HepG2 (cell line): Measurements from ENCODE around the gene ITPK1. TPM values are rescaled to one million over a fixed set of nuclear protein-coding genes. Genes with fewer than 3 reads are reported as not detected.

ENCODE experiments used
- ATAC-seq: fragments of 200-7000 bp; cut with Tn5 transposase; 3 replicates; pipeline ENCODE4 v1.9.1; 2020; ENCODE audit warnings: mild to moderate bottlenecking, moderate library complexity
- BruUV-seq: library from RNA; stranded (reverse); fragments of 400-500 nt; replicated peaks from 2 replicates; lab custom pipeline; 2021; lab: Mats Ljungman, UMichigan
- CTCF ChIA-PET: fragments of 300-600 bp; formaldehyde crosslinking; extraction: SDS; loops from one replicate; lab custom pipeline; 2021; ENCODE audit warnings: low total read pairs, inconsistent platforms, low intra/inter-chr PET ratio; lab: Yijun Ruan, JAX
- POLR2A ChIA-PET: fragments of 350-600 bp; sonication (Branson Sonifier 250); formaldehyde crosslinking; loops from one replicate; lab custom pipeline; 2020; ENCODE audit warnings: antibody characterized with exemption, inconsistent platforms; lab: Yijun Ruan, JAX
- DNase-seq: peaks from one replicate; pipeline ENCODE4 v3.0.0-alpha.2; 2015; ENCODE audit warnings: low spot score
- FAIRE-seq: peaks from 3 replicates; lab custom pipeline; 2011; peaks lifted over from hg19 to GRCh38; lab: Jason Lieb, UNC
- H2AFZ ChIP-seq: one replicate; pipeline ENCODE4 v1.6.1; 2011; ENCODE audit warnings: low read length, inconsistent platforms
- H3K27ac ChIP-seq: fragments of 300-600 bp; 3 replicates; pipeline ENCODE4 v1.8.0; 2011; ENCODE audit warnings: mixed run types, mild to moderate bottlenecking, mixed read lengths, low read length, inconsistent platforms; ENCODE audit not compliant: insufficient read depth; ENCODE audit errors: extremely low read length
- H3K27me3 ChIP-seq, 2 experiments: fragments of 200-600 bp in 1 of 2; 2 replicates in 1 of 2; 3 replicates in 1 of 2; pipeline versions ENCODE4 v1.6.0 to v1.8.0; 2011; ENCODE audit warnings: low read length in 2 of 2, mild to moderate bottlenecking in 2 of 2, moderate library complexity in 2 of 2, inconsistent platforms in 1 of 2; ENCODE audit not compliant: insufficient read depth in 2 of 2, control insufficient read depth in 1 of 2
- H3K36me3 ChIP-seq, 2 experiments: fragments of 200-600 bp in 1 of 2; replicated peaks in 1 of 2; 2 replicates in 1 of 2; 3 replicates in 1 of 2; pipeline versions ENCODE4 v1.5.1 to v1.8.0; 2011; ENCODE audit warnings: low read length in 2 of 2, inconsistent platforms in 1 of 2; ENCODE audit not compliant: insufficient read depth in 2 of 2, control insufficient read depth in 1 of 2
- H3K4me1 ChIP-seq: 2 replicates; pipeline ENCODE4 v1.5.1; 2012; ENCODE audit warnings: low read length, inconsistent platforms; ENCODE audit not compliant: insufficient read depth
- H3K4me2 ChIP-seq: 2 replicates; pipeline ENCODE4 v1.6.0; 2011; ENCODE audit warnings: low read depth, low read length, inconsistent platforms
- H3K4me3 ChIP-seq, 3 experiments: fragments of 200-600 bp in 1 of 3; sonication (generic), shearing (Covaris generic) in 1 of 3; replicated peaks in 1 of 3; 2 replicates each; pipeline ENCODE4 v1.5.1; 2011 to 2016; ENCODE audit warnings: low read length in 3 of 3, inconsistent platforms in 2 of 3, low read depth in 2 of 3, mild to moderate bottlenecking in 2 of 3, control low read depth in 1 of 3, mixed read lengths in 1 of 3; ENCODE audit not compliant: insufficient read depth in 1 of 3
- H3K79me2 ChIP-seq: one replicate; pipeline ENCODE4 v1.6.1; 2011; ENCODE audit warnings: low read length, inconsistent platforms; ENCODE audit not compliant: insufficient read depth
- H3K9ac ChIP-seq: 2 replicates; pipeline ENCODE4 v1.6.0; 2011; ENCODE audit warnings: mild to moderate bottlenecking, low read depth, low read length, inconsistent platforms; ENCODE audit not compliant: insufficient read depth
- H3K9me3 ChIP-seq: 2 replicates; pipeline ENCODE4 v1.5.1; 2012; ENCODE audit warnings: mild to moderate bottlenecking, low read length
- H4K20me1 ChIP-seq: 2 replicates; pipeline ENCODE4 v1.6.0; 2011; ENCODE audit warnings: inconsistent platforms, mild to moderate bottlenecking, low read length, moderate library complexity; ENCODE audit not compliant: insufficient read depth
- CREB1 ChIP-seq, 2 experiments: fragments of 450-650 bp in 1 of 2; IDR thresholded peaks; 2 replicates each; pipeline ENCODE4 v1.6.1; 2016 to 2017; ENCODE audit warnings: control low read depth in 1 of 2, mild to moderate bottlenecking in 1 of 2, missing compliant biosample characterization in 1 of 2, missing genetic modification characterization in 1 of 2
- FOXM1 ChIP-seq: sonication (generic); formaldehyde crosslinking; IDR thresholded peaks from 2 replicates; pipeline ENCODE4 v1.5.0; 2020; ENCODE audit warnings: missing genetic modification reagents
- RCOR2 ChIP-seq: IDR thresholded peaks from 2 replicates; pipeline ENCODE4 v1.6.1; 2016; ENCODE audit warnings: missing biosample characterization, missing genetic modification reagents
- RFXANK ChIP-seq: IDR thresholded peaks from 2 replicates; pipeline ENCODE4 v1.6.1; 2016
- SKI ChIP-seq: fragments of 450-650 bp; IDR thresholded peaks from one replicate; pipeline ENCODE4 v1.6.1; 2018; ENCODE audit warnings: mild to moderate bottlenecking; ENCODE audit not compliant: partially characterized antibody
- STAG1 ChIP-seq: sonication (generic); formaldehyde crosslinking; IDR thresholded peaks from 2 replicates; pipeline ENCODE4 v1.4.0; 2020; ENCODE audit warnings: missing genetic modification reagents
- TEAD3 ChIP-seq: optimal IDR thresholded peaks from 2 replicates; pipeline ENCODE3; 2016; ENCODE audit warnings: borderline replicate concordance
- ZNF552 ChIP-seq: sonication (generic); formaldehyde crosslinking; IDR thresholded peaks from 2 replicates; pipeline ENCODE4 v1.9.0; 2022; ENCODE audit warnings: missing genetic modification reagents, mild to moderate bottlenecking, borderline replicate concordance
- ZNF709 ChIP-seq: sonication (generic); formaldehyde crosslinking; IDR thresholded peaks from 2 replicates; pipeline ENCODE4 v1.5.0; 2020; ENCODE audit warnings: mild to moderate bottlenecking, missing genetic modification reagents
- ZNF724P ChIP-seq: sonication (generic); formaldehyde crosslinking; IDR thresholded peaks from 2 replicates; pipeline ENCODE4 v1.8.0; 2022; ENCODE audit warnings: missing genetic modification reagents, borderline replicate concordance
- WGBS: methylation state at CpG from one replicate; pipeline ENCODE4 v1.1.6; 2017; ENCODE audit warnings: low lambda C conversion rate; 5-methylcytosine and 5-hydroxymethylcytosine counted together
- in situ Hi-C: cut with HindIII; loops from 2 replicates; pipeline ENCODE4 v1.10.0; 2017; ENCODE audit warnings: low pct_unique_long_range_greater_than_20kb; ENCODE audit not compliant: extremely low pct_ligation_motif_present
- intact Hi-C: fragments of 100-400 bp; cut with micrococcal nuclease; formaldehyde crosslinking; loops from one replicate; pipeline ENCODE4 v1.10.0; 2022; ENCODE audit not compliant: unreplicated experiment
- polyA plus RNA-seq, 8 experiments: library from polyadenylated mRNA; depleted of rRNA in 3 of 8; stranded (reverse) in 7 of 8; unstranded in 1 of 8; fragments of >200 nt; fragmentation: Illumina TruSeq in 4 of 8; extraction: Trizol in 4 of 8; gene quantifications; 2 replicates each; pipeline versions ENCODE4 v1.2.1 to v1.2.3, GENCODE V29; 2011 to 2016; ENCODE audit warnings: low read depth in 4 of 8, missing spikeins in 1 of 8, mixed read lengths in 1 of 8; ENCODE audit not compliant: insufficient read depth in 1 of 8
- total RNA-seq, 5 experiments: library from RNA; depleted of rRNA; stranded (reverse); fragments of >200 nt; fragmentation: Illumina TruSeq; extraction: Trizol; gene quantifications; 2 replicates each; pipeline ENCODE4 v1.2.3, GENCODE V29; 2016; ENCODE audit warnings: low read depth in 1 of 5
- TF ChIP-seq, protein P1 (sequence below), 2 experiments: sonication (generic) in 1 of 2; formaldehyde crosslinking in 1 of 2; IDR thresholded peaks; 2 replicates each; pipeline versions ENCODE4 v1.6.1 to v1.9.0; 2014 to 2022; ENCODE audit warnings: antibody characterized with exemption in 1 of 2, borderline replicate concordance in 1 of 2, inconsistent platforms in 1 of 2, low read depth in 1 of 2, missing genetic modification reagents in 1 of 2
- TF ChIP-seq, protein P2 (sequence below): sonication (generic); formaldehyde crosslinking; IDR thresholded peaks from 2 replicates; pipeline ENCODE4 v1.5.0; 2020; ENCODE audit warnings: missing genetic modification reagents

ITPK1 gene
- total and polyA plus RNA-seq, 2 of the 13 experiments (the other 11 are each of a cell fraction or from before 2014, with no cell fraction given), result 20.5 to 47.5 TPM

DNA sequence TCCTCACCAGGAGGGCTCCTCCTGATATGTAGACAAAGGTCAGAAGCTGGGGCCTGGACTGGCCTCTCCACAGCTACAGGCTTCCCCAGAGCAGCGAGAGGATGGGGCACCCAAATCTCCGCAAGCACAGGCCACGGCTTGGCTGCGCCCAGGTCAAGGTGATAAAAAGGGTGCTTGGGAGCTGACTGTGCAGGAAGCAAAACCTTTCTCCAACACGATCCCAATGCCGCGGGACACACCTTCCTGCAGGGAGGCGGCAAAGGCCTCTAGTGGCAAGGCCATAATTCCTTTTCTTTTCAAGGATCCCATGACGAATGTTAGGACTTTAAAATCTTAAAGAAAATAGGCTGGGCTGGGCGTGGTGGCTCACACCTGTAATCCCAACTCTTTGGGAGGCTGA, 13.6 kb downstream of the ITPK1 start:
- Histone ChIP-seq H2AFZ (no peak overlapping the region), H3K4me2 (no peak overlapping the region), H3K4me3 (no peak overlapping the region), H3K79me2 (peaks cover 25% of the 10 kb centered on the region), H3K4me1 (peaks cover 63% of the 10 kb centered on the region), H3K27ac (no peak overlapping the region), H4K20me1 (peaks cover 14% of the 10 kb centered on the region; the same call in 1 of the 2 replicates), H3K9me3 (no peaks in the 10 kb centered on the region), H3K36me3 (no peaks in the 10 kb centered on the region), H3K9ac (no peak overlapping the region), H3K27me3 (no peaks in the 10 kb centered on the region)
- ATAC-seq, result no peak
- 68% methylated on average over 7 of the region's 10 CpGs for WGBS
- BruUV-seq, result no TSS peak
- in situ Hi-C loops, result no loop called here
- DNase-seq, result no peak
- TF ChIP-seq TEAD3 (no peak), RFXANK (CRISPR knock-in tag) (no peak), ZNF709 (no peak), RCOR2 (CRISPR knock-in tag) (no peak), SKI (no peak), ZNF552 (CRISPR knock-in tag) (no peak)
- POLR2A ChIA-PET, result no interaction called here
- CTCF ChIA-PET, result no interaction called here
- no peak for FAIRE-seq
- intact Hi-C loops, result no loop called here

DNA sequence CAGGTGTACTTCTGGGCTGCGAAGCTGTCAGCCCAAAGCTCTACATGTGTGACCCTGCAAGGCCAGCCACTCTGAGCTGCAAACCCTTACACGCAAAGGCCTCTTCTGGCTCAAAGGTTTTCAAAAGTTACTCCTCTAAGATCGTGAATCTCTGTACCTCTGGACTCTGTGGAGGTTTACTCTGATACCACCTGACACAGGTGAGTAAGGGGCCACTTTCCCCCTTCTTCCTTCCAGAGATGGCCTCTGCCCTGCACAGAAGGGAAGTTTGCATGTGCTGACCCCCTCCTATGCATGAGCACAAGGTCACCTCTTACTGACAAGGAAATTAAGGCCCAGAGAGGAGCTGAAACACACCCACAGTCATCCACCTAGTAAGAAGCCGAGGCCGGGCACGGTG, 14.5 kb downstream of the ITPK1 start:
- peaks cover 54% of the 10 kb centered on the region for H3K4me1 ChIP-seq
- 59% methylated on average over 3 of the region's 6 CpGs for WGBS
- in situ Hi-C loops, result no loop called here
- peaks cover 14% of the 10 kb centered on the region; the same call in 1 of the 2 replicates for H4K20me1 ChIP-seq
- no peaks in the 10 kb centered on the region for H3K36me3 ChIP-seq
- H3K79me2 ChIP-seq, result peaks cover 24% of the 10 kb centered on the region
- FAIRE-seq, result no peak
- no peaks in the 10 kb centered on the region for H3K27me3 ChIP-seq
- no peak for ATAC-seq
- no peak overlapping the region for H3K4me2 ChIP-seq
- ChIA-PET CTCF (no interaction called here), POLR2A (no interaction called here)
- DNase-seq, result no peak
- intact Hi-C loops, result no loop called here
- H3K9ac ChIP-seq, result no peak overlapping the region
- H3K9me3 ChIP-seq, result no peaks in the 10 kb centered on the region
- BruUV-seq, result no TSS peak
- H3K4me3 ChIP-seq, result no peak overlapping the region
- no peak overlapping the region for H3K27ac ChIP-seq
- no peak overlapping the region for H2AFZ ChIP-seq
- TF ChIP-seq CREB1 (IDR thresholded peaks at IDR 0.05) (no peak), CREB1 (CRISPR knock-in tag; IDR thresholded peaks at IDR 0.05) (no peak), ZNF724P (CRISPR knock-in tag) (no peak), FOXM1 (no peak), STAG1 (CRISPR knock-in tag) (no peak)
- TF ChIP-seq, protein P1, sequence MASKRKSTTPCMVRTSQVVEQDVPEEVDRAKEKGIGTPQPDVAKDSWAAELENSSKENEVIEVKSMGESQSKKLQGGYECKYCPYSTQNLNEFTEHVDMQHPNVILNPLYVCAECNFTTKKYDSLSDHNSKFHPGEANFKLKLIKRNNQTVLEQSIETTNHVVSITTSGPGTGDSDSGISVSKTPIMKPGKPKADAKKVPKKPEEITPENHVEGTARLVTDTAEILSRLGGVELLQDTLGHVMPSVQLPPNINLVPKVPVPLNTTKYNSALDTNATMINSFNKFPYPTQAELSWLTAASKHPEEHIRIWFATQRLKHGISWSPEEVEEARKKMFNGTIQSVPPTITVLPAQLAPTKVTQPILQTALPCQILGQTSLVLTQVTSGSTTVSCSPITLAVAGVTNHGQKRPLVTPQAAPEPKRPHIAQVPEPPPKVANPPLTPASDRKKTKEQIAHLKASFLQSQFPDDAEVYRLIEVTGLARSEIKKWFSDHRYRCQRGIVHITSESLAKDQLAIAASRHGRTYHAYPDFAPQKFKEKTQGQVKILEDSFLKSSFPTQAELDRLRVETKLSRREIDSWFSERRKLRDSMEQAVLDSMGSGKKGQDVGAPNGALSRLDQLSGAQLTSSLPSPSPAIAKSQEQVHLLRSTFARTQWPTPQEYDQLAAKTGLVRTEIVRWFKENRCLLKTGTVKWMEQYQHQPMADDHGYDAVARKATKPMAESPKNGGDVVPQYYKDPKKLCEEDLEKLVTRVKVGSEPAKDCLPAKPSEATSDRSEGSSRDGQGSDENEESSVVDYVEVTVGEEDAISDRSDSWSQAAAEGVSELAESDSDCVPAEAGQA (IDR thresholded peaks at IDR 0.05; ENCODE audit: low read depth), result no peak
- TF ChIP-seq, protein P1 (CRISPR knock-in tag; IDR thresholded peaks at IDR 0.05; ENCODE audit: borderline replicate concordance), result no peak
- TF ChIP-seq, protein P2, sequence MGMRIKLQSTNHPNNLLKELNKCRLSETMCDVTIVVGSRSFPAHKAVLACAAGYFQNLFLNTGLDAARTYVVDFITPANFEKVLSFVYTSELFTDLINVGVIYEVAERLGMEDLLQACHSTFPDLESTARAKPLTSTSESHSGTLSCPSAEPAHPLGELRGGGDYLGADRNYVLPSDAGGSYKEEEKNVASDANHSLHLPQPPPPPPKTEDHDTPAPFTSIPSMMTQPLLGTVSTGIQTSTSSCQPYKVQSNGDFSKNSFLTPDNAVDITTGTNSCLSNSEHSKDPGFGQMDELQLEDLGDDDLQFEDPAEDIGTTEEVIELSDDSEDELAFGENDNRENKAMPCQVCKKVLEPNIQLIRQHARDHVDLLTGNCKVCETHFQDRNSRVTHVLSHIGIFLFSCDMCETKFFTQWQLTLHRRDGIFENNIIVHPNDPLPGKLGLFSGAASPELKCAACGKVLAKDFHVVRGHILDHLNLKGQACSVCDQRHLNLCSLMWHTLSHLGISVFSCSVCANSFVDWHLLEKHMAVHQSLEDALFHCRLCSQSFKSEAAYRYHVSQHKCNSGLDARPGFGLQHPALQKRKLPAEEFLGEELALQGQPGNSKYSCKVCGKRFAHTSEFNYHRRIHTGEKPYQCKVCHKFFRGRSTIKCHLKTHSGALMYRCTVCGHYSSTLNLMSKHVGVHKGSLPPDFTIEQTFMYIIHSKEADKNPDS, result no peak
